Activated CD8-positive, alpha-beta T cell treated with anti-CD3 and anti-CD28 coated beads, Interleukin-2, amount 10 ng/mL, durations not matched to agents 7 days and 5 days (primary cell): ENCODE measurements around the gene LATS2. TPM values are rescaled to one million over a fixed set of nuclear protein-coding genes. Genes with fewer than 3 reads are reported as not detected.
"Not testable (repeated sequence)": the region's sequence is repeated elsewhere in the genome, so short reads cannot be mapped to it uniquely, and the experiment has no call there.

Experiments
- ATAC-seq: fragments of 150-1000 bp; cut with Tn5 transposase; one replicate; pipeline ENCODE4 v1.10.0; 2021; ENCODE audit warnings: moderate library complexity
- CTCF ChIA-PET: fragments of 350-600 bp; sonication (Branson Sonifier 250); formaldehyde crosslinking; loops from one replicate; lab custom pipeline; 2021; ENCODE audit warnings: antibody characterized with exemption; lab: Charles Lee
- POLR2A ChIA-PET: fragments of 350-600 bp; sonication (Branson Sonifier 250); formaldehyde crosslinking; loops from one replicate; lab custom pipeline; 2021; ENCODE audit warnings: antibody characterized with exemption; lab: Charles Lee
- DNase-seq: peaks from one replicate; pipeline ENCODE4 v3.0.0-alpha.2; 2020
- H3K27ac Mint-ChIP-seq: one replicate; pipeline ENCODE4 v1.8.0; 2021; ENCODE audit warnings: mild to moderate bottlenecking, mixed read lengths
- H3K27me3 Mint-ChIP-seq: one replicate; pipeline ENCODE4 v1.8.0; 2021; ENCODE audit warnings: low read depth, mixed read lengths
- H3K36me3 Mint-ChIP-seq: one replicate; pipeline ENCODE4 v1.8.0; 2021; ENCODE audit warnings: low read depth, mixed read lengths
- H3K4me1 Mint-ChIP-seq: one replicate; pipeline ENCODE4 v1.8.0; 2021; ENCODE audit warnings: low read depth, mixed read lengths
- H3K4me3 Mint-ChIP-seq: one replicate; pipeline ENCODE4 v1.8.0; 2021; ENCODE audit warnings: mild to moderate bottlenecking, mixed read lengths
- H3K9me3 Mint-ChIP-seq: one replicate; pipeline ENCODE4 v1.8.0; 2022; ENCODE audit warnings: mixed read lengths; ENCODE audit not compliant: insufficient read depth
- total RNA-seq, 2 experiments: library from RNA; stranded (reverse); gene quantifications; one replicate each; pipeline ENCODE4 v1.2.3, GENCODE V29; 2021

LATS2 gene
- total RNA-seq, 2 experiments from 2014 or later = 3.1 to 4.2 TPM

- ATAC-seq, CTCF ChIA-PET, H3K27ac Mint-ChIP-seq, H3K36me3 Mint-ChIP-seq, H3K4me1 Mint-ChIP-seq, H3K4me3 Mint-ChIP-seq, DNase-seq, H3K9me3 Mint-ChIP-seq: not testable (repeated sequence)
- peaks cover 17% of the 10 kb centered on the region for H3K27me3 Mint-ChIP-seq
- POLR2A ChIA-PET = interaction anchor here (0.6 kb wide), 1 partner anchor 218 kb away, joined by 3 read pairs; no protein-coding TSS in a partner anchor
Measured at GRCh38 chr13:20961663-20962062, 99.7 kb downstream of the LATS2 start.

GRCh38 chr13:20960663-20961309, 100.6 kb downstream of the LATS2 start:
- no peak for DNase-seq
- no peak for ATAC-seq
- peaks cover 3% of the 10 kb centered on the region for H3K4me1 Mint-ChIP-seq
- H3K27ac Mint-ChIP-seq = no peak overlapping the region
- H3K36me3 Mint-ChIP-seq = no peaks in the 10 kb centered on the region
- H3K4me3 Mint-ChIP-seq = no peak overlapping the region
- POLR2A ChIA-PET = interaction anchor here (1.2 kb wide), 1 partner anchor 216 kb away, joined by 3 read pairs; no protein-coding TSS in a partner anchor
- no peaks in the 10 kb centered on the region for H3K9me3 Mint-ChIP-seq
- peaks cover 14% of the 10 kb centered on the region for H3K27me3 Mint-ChIP-seq
- CTCF ChIA-PET = no interaction called here

- H3K36me3 Mint-ChIP-seq, ATAC-seq, H3K9me3 Mint-ChIP-seq, H3K27ac Mint-ChIP-seq, H3K4me3 Mint-ChIP-seq, DNase-seq, CTCF ChIA-PET, H3K4me1 Mint-ChIP-seq, POLR2A ChIA-PET: not testable (repeated sequence)
- peaks cover 11% of the 10 kb centered on the region for H3K27me3 Mint-ChIP-seq
Measured at GRCh38 chr13:20957049-20957620, 104.3 kb downstream of the LATS2 start.

GRCh38 chr13:20955496-20955895, 105.9 kb downstream of the LATS2 start:
- Mint-ChIP-seq H3K27ac (no peak overlapping the region), H3K4me3 (no peak overlapping the region), H3K9me3 (no peaks in the 10 kb centered on the region), H3K36me3 (no peaks in the 10 kb centered on the region), H3K27me3 (peaks cover 4% of the 10 kb centered on the region), H3K4me1 (no peaks in the 10 kb centered on the region)
- no peak for ATAC-seq
- CTCF ChIA-PET = no interaction called here
- POLR2A ChIA-PET = no interaction called here
- DNase-seq = no peak

GRCh38 chr13:20953245-20953931, 108.0 kb downstream of the LATS2 start:
- no peaks in the 10 kb centered on the region for H3K36me3 Mint-ChIP-seq
- H3K9me3 Mint-ChIP-seq = no peaks in the 10 kb centered on the region
- peaks cover 6% of the 10 kb centered on the region for H3K27me3 Mint-ChIP-seq
- no peaks in the 10 kb centered on the region for H3K4me1 Mint-ChIP-seq
- ATAC-seq (no peak), DNase-seq (no peak)
- no peak overlapping the region for H3K27ac Mint-ChIP-seq
- ChIA-PET CTCF (interaction anchor here (0.6 kb wide), 1 partner anchor 585 kb away, joined by 3 read pairs; no protein-coding TSS in a partner anchor), POLR2A (no interaction called here)
- H3K4me3 Mint-ChIP-seq = no peak overlapping the region

- no peak overlapping the region for H3K27ac Mint-ChIP-seq
- no peak overlapping the region for H3K4me3 Mint-ChIP-seq
- H3K27me3 Mint-ChIP-seq = peaks cover 11% of the 10 kb centered on the region
- CTCF ChIA-PET = no interaction called here
- no peaks in the 10 kb centered on the region for H3K36me3 Mint-ChIP-seq
- H3K9me3 Mint-ChIP-seq = no peaks in the 10 kb centered on the region
- no peaks in the 10 kb centered on the region for H3K4me1 Mint-ChIP-seq
- DNase-seq (no peak), ATAC-seq (no peak)
- POLR2A ChIA-PET = no interaction called here
Measured at GRCh38 chr13:20952838-20953237, 108.5 kb downstream of the LATS2 start.

GRCh38 chr13:20948001-20948400, 113.4 kb downstream of the LATS2 start:
- POLR2A ChIA-PET, H3K36me3 Mint-ChIP-seq, ATAC-seq, DNase-seq, H3K4me3 Mint-ChIP-seq, H3K9me3 Mint-ChIP-seq, CTCF ChIA-PET, H3K27ac Mint-ChIP-seq: not testable (repeated sequence)
- Mint-ChIP-seq H3K27me3 (peaks cover 36% of the 10 kb centered on the region), H3K4me1 (peaks cover 10% of the 10 kb centered on the region)

GRCh38 chr13:20945952-20946383, 115.4 kb downstream of the LATS2 start:
- H3K4me1 Mint-ChIP-seq = peaks cover 10% of the 10 kb centered on the region

GRCh38 chr13:20942938-20943559, 118.3 kb downstream of the LATS2 start:
- Mint-ChIP-seq H3K9me3 (no peaks in the 10 kb centered on the region), H3K4me1 (peaks cover 10% of the 10 kb centered on the region), H3K36me3 (no peaks in the 10 kb centered on the region), H3K4me3 (no peak overlapping the region), H3K27ac (no peak overlapping the region), H3K27me3 (peaks cover 26% of the 10 kb centered on the region)
- CTCF ChIA-PET = interaction anchor here (0.6 to 2.5 kb wide), 15 partner anchors 26 to 537 kb away, joined by 3 to 15 read pairs (median 4); partner anchors contain the start of genes MRPL57 and SKA3
- POLR2A ChIA-PET = no interaction called here
- ATAC-seq (no peak), DNase-seq (no peak)

More at GRCh38 chr13:20945952-20946383, 115.4 kb downstream of the LATS2 start:
- H3K9me3 Mint-ChIP-seq = no peaks in the 10 kb centered on the region
- ATAC-seq (peak; percentile 36), DNase-seq (peak; percentile 34)
- H3K27me3 Mint-ChIP-seq = peaks cover 36% of the 10 kb centered on the region
- no peaks in the 10 kb centered on the region for H3K36me3 Mint-ChIP-seq
- H3K27ac Mint-ChIP-seq = no peak overlapping the region
- H3K4me3 Mint-ChIP-seq = peak overlapping the region; percentile 40
- POLR2A ChIA-PET = no interaction called here
- CTCF ChIA-PET = no interaction called here

- H3K9me3 Mint-ChIP-seq, H3K4me1 Mint-ChIP-seq, CTCF ChIA-PET, ATAC-seq, POLR2A ChIA-PET, H3K36me3 Mint-ChIP-seq, H3K4me3 Mint-ChIP-seq, H3K27ac Mint-ChIP-seq, DNase-seq: not testable (repeated sequence)
- H3K27me3 Mint-ChIP-seq = peaks cover 10% of the 10 kb centered on the region
Measured at GRCh38 chr13:20940511-20940910, 120.9 kb downstream of the LATS2 start.

GRCh38 chr13:20940083-20940482, 121.3 kb downstream of the LATS2 start:
- CTCF ChIA-PET = no interaction called here
- H3K36me3 Mint-ChIP-seq = no peaks in the 10 kb centered on the region
- ATAC-seq = no peak

More at GRCh38 chr13:20940083-20940482, 121.3 kb downstream of the LATS2 start:
- no peak for DNase-seq
- H3K9me3 Mint-ChIP-seq = no peaks in the 10 kb centered on the region
- H3K27ac Mint-ChIP-seq = no peak overlapping the region
- no peak overlapping the region for H3K4me3 Mint-ChIP-seq
- POLR2A ChIA-PET = no interaction called here
- peaks cover 2% of the 10 kb centered on the region for H3K4me1 Mint-ChIP-seq
- H3K27me3 Mint-ChIP-seq = peaks cover 6% of the 10 kb centered on the region
